Measurements from ENCODE around the gene HIGD2A. TPM values are rescaled to one million over a fixed set of nuclear protein-coding genes. Genes with fewer than 3 reads are reported as not detected.

HIGD2A gene
- total and polyA plus RNA-seq, 4 donors, result 18.4 to 127 (median 67.8) TPM

DNA sequence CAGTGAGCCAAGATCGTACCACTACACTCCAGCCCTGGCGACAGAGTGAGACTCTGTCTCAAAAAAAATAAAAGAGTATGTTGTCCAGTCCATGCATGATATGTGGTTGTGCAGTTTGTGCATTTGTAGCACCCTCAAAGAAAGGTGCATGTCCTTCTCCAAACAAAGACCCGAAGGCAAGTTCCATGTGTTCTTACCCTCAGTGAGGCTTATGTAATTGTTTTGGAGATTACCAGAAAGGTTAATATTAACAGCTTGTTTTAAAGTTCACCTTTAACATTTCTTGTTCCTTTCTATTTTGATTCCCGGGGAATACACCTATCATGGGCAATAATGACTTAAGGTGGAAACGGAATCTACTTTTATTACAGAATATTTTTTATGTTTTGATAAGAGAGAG is 49.2 kb upstream of the HIGD2A start:
- Histone ChIP-seq H3K4me3 (ENCODE audit: low read depth in 1 of 3, low read length in 3 of 3) (peak overlapping the region in 1 of 3 donors; percentile 5), H3K9me3 (ENCODE audit: control insufficient read depth in 4 of 4, low read length in 3 of 4) (peaks cover 0 to under 1% (median 0%) of the 10 kb centered on the region in 4 donors), H3K4me1 (ENCODE audit: control insufficient read depth in 4 of 4, insufficient read depth in 4 of 4, low read length in 3 of 4) (peaks cover 9 to 51% (median 39%) of the 10 kb centered on the region in 4 donors), H3K36me3 (ENCODE audit: control insufficient read depth in 4 of 4, insufficient read depth in 3 of 4, low read depth in 1 of 4, low read length in 3 of 4) (peaks cover 0 to 2% (median 2%) of the 10 kb centered on the region in 4 donors), H3K27ac (ENCODE audit: low read depth in 1 of 2, low read length in 2 of 2) (peak overlapping the region; percentile 44 to 75), H3K27me3 (ENCODE audit: control insufficient read depth in 4 of 4, insufficient read depth in 4 of 4, low read length in 3 of 4) (no peaks in the 10 kb centered on the region), H3K9ac (ENCODE audit: low read depth in 1 of 2, low read length in 2 of 2) (peak overlapping the region; percentile 19 to 58)
- 40% methylated on average over 5 of the region's 5 CpGs for WGBS
- no peak for DNase-seq (ENCODE audit: low spot score)
- peak; percentile 64 to 86 for TF ChIP-seq RXRA (IDR thresholded peaks at IDR 0.05)
- no peak for TF ChIP-seq HNF4G (IDR thresholded peaks at IDR 0.05)
- peak in 1 of 2 donors; percentile 50 for TF ChIP-seq JUND (IDR thresholded peaks at IDR 0.05)
- TF ChIP-seq, protein P1, sequence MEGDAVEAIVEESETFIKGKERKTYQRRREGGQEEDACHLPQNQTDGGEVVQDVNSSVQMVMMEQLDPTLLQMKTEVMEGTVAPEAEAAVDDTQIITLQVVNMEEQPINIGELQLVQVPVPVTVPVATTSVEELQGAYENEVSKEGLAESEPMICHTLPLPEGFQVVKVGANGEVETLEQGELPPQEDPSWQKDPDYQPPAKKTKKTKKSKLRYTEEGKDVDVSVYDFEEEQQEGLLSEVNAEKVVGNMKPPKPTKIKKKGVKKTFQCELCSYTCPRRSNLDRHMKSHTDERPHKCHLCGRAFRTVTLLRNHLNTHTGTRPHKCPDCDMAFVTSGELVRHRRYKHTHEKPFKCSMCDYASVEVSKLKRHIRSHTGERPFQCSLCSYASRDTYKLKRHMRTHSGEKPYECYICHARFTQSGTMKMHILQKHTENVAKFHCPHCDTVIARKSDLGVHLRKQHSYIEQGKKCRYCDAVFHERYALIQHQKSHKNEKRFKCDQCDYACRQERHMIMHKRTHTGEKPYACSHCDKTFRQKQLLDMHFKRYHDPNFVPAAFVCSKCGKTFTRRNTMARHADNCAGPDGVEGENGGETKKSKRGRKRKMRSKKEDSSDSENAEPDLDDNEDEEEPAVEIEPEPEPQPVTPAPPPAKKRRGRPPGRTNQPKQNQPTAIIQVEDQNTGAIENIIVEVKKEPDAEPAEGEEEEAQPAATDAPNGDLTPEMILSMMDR (IDR thresholded peaks at IDR 0.05; ENCODE audit: low read depth, low read length, missing input control), result no peak
- TF ChIP-seq FOXA1 (IDR thresholded peaks at IDR 0.05), result no peak
- no peak for TF ChIP-seq GABPA (IDR thresholded peaks at IDR 0.05 in 1 of 2, conservative IDR thresholded peaks at IDR 0.05 in 1 of 2)
- TF ChIP-seq, protein P2, sequence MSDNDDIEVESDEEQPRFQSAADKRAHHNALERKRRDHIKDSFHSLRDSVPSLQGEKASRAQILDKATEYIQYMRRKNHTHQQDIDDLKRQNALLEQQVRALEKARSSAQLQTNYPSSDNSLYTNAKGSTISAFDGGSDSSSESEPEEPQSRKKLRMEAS (IDR thresholded peaks at IDR 0.05), result peak; percentile 87
- TF ChIP-seq, protein P3, sequence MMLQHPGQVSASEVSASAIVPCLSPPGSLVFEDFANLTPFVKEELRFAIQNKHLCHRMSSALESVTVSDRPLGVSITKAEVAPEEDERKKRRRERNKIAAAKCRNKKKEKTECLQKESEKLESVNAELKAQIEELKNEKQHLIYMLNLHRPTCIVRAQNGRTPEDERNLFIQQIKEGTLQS (IDR thresholded peaks at IDR 0.05), result no peak
- peak; percentile 33 for TF ChIP-seq FOXA2 (IDR thresholded peaks at IDR 0.05)
- no peak for TF ChIP-seq NR2F2 (IDR thresholded peaks at IDR 0.05)
- TF ChIP-seq EGR1 (IDR thresholded peaks at IDR 0.05; ENCODE audit: low read depth in 2 of 2), result no peak
- TF ChIP-seq TAF1 (conservative IDR thresholded peaks at IDR 0.05), result no peak
- TF ChIP-seq HNF4A (conservative IDR thresholded peaks at IDR 0.05), result peak; percentile 55 to 84
- peak; percentile 64 for TF ChIP-seq SP1 (IDR thresholded peaks at IDR 0.05)
- TF ChIP-seq RAD21 (IDR thresholded peaks at IDR 0.05), result peak in 1 of 2 donors; percentile 32
- TF ChIP-seq, protein P4, sequence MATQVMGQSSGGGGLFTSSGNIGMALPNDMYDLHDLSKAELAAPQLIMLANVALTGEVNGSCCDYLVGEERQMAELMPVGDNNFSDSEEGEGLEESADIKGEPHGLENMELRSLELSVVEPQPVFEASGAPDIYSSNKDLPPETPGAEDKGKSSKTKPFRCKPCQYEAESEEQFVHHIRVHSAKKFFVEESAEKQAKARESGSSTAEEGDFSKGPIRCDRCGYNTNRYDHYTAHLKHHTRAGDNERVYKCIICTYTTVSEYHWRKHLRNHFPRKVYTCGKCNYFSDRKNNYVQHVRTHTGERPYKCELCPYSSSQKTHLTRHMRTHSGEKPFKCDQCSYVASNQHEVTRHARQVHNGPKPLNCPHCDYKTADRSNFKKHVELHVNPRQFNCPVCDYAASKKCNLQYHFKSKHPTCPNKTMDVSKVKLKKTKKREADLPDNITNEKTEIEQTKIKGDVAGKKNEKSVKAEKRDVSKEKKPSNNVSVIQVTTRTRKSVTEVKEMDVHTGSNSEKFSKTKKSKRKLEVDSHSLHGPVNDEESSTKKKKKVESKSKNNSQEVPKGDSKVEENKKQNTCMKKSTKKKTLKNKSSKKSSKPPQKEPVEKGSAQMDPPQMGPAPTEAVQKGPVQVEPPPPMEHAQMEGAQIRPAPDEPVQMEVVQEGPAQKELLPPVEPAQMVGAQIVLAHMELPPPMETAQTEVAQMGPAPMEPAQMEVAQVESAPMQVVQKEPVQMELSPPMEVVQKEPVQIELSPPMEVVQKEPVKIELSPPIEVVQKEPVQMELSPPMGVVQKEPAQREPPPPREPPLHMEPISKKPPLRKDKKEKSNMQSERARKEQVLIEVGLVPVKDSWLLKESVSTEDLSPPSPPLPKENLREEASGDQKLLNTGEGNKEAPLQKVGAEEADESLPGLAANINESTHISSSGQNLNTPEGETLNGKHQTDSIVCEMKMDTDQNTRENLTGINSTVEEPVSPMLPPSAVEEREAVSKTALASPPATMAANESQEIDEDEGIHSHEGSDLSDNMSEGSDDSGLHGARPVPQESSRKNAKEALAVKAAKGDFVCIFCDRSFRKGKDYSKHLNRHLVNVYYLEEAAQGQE (IDR thresholded peaks at IDR 0.05), result no peak
- TF ChIP-seq YY1 (IDR thresholded peaks at IDR 0.05), result peak; percentile 53
- TF ChIP-seq, protein P5, sequence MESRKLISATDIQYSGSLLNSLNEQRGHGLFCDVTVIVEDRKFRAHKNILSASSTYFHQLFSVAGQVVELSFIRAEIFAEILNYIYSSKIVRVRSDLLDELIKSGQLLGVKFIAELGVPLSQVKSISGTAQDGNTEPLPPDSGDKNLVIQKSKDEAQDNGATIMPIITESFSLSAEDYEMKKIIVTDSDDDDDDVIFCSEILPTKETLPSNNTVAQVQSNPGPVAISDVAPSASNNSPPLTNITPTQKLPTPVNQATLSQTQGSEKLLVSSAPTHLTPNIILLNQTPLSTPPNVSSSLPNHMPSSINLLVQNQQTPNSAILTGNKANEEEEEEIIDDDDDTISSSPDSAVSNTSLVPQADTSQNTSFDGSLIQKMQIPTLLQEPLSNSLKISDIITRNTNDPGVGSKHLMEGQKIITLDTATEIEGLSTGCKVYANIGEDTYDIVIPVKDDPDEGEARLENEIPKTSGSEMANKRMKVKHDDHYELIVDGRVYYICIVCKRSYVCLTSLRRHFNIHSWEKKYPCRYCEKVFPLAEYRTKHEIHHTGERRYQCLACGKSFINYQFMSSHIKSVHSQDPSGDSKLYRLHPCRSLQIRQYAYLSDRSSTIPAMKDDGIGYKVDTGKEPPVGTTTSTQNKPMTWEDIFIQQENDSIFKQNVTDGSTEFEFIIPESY (IDR thresholded peaks at IDR 0.05), result peak; percentile 63

Data from liver (tissue), 9 donors.